T-helper 2 cell (primary cell): ENCODE data around the gene COMT.
"Not testable (repeated sequence)": the region's sequence is repeated elsewhere in the genome, so short reads cannot be mapped to it uniquely, and the experiment has no call there.

ENCODE experiments used
- DNase-seq, 5 experiments: peaks; one replicate each; pipeline versions ENCODE4 v3.0.0 to v3.0.0-alpha.2; 2012 to 2022

COMT gene

GRCh38 chr22:19929586-19930550 lies 11.7 kb upstream of the COMT start:
- DNase-seq = no peak

GRCh38 chr22:19930551-19931486 lies 10.8 kb upstream of the COMT start:
- no peak for DNase-seq

- no peak for DNase-seq
Measured at GRCh38 chr22:19931514-19931913, 10.1 kb upstream of the COMT start.

- DNase-seq = no peak
Measured at GRCh38 chr22:19932367-19933206, 9.0 kb upstream of the COMT start.

- DNase-seq = no peak
Measured at GRCh38 chr22:19933341-19934241, 8.0 kb upstream of the COMT start.

- not testable (repeated sequence) for DNase-seq
Measured at GRCh38 chr22:19935123-19935718, 6.4 kb upstream of the COMT start.

GRCh38 chr22:19936513-19936912 lies 5.1 kb upstream of the COMT start:
- no peak for DNase-seq

DNA sequence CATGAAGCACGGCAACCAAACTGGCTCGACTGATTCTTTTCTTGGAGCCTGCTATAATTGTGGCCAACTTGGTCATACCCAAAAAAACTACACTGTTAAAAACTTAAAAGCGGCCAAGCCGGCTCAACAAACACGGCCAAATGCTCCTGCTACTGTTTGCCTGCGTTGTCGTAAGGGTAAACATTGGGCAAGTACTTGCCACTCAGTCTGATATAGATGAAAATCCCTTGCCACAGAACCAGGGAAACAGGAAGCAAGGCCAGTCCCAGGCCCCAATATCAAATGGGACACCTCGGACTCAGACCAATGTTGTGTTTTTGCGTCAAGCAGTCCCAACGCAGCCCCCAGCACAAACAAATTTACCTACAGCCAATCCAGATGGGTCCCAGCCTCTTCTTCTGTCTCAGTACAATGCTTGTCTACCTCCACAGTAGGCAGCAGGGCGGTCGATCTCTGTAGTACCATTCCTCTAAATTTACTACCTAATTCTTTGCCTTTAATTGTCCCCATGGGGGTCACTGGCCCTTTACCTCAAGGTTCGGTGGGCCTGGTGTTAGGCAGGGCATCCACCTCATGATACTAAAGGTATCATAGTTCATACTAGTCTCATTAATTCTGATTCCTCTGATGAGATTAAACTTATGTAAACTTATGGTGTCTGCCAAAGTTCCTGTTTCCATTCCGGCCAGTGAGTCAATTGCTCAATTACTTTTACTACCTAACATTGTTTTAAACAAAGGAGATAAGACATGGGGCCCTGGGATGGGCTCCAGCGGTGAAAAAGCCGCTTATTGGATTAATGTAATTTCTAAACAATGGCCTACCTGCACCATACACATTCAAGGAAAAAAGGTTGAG lies 3.7 kb upstream of the COMT start:
- DNase-seq = no peak

DNA sequence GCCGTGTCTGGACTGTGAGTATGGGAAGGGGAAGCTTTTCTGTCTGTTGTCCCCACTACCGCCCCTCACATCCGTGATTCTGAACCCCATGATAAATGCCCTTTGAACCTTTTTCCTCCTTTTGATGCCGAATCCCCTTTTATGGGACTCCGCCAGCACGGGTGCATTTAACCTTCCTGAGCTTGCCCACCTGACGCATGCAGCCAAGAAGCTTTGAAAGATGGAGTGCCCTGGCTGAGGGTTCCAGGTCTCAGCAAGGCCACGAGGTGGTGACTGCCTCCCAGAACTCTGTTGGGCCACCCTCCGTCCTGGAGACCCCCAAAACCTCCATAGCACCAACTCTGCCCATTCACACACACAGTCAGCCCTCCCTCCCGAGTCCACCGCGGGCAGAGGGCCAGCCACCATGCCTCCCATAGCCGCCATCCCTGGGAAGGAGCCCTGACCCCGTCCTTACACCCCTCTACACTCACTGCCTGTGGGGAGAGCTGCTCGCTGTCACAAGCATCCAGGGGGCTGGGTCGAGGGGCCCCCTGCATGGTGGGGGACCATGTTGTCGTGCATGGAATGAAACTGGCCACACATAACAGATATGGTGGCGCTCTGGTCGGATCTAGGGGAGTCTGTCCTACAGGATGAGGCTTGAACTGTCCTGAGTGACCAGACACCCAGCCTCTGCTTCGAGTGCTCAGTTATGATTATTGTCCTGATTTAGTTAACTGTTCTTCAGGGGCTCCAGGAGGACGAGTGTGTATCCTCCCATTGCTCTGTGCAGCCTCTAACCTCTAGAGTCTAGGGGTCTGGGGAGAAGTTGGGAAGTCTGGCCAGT lies 822 bp upstream of the COMT start:
- no peak for DNase-seq

DNA sequence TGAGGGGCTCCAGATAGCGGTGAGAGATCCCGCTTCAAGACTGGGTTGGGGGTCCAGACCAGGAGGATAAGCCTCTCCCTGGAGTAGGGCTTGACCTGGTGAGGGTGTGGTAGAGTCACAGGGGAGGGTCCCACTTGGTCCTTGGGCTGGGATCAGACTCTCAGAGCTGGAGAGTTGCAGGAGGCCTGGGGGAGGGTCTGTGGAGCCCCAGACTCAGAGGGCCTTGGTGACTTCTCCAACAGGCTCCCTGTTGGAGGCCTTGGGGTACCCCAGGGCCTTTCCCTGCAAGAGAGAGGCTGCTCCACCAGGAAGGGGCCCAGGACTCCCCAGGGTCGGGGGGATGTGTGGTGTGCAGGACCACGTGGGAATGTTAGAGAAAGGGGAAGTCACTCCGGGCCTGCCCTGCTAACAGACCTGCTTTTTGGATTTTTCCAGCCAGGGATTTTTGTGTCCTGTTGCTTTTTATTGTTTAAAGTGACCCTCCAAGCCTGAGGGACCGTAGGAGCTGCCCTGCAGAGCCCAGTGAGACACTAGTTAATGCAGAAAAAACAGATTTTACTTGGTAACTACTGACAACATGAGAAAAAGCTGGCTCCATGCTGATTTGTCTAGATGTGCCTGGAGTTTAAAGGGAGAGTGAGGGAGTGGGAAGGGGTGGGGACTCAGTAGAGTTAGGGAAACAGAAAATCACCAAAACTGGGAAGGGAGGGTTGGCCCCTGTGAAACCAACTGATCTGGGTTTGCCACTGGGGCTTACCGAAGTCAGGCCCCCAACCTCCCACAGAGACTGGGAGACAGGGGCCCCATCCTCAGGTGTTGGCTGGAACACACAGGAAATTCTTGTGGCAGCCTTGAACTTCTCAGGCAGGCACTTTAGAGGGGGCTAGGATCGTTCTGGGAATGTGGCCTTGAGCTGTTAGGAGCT lies 847 bp downstream of the COMT start:
- peak in 1 of 5 experiments; percentile 46 for DNase-seq

GRCh38 chr22:19943082-19944026 lies 1.8 kb downstream of the COMT start:
- DNase-seq = no peak

DNA sequence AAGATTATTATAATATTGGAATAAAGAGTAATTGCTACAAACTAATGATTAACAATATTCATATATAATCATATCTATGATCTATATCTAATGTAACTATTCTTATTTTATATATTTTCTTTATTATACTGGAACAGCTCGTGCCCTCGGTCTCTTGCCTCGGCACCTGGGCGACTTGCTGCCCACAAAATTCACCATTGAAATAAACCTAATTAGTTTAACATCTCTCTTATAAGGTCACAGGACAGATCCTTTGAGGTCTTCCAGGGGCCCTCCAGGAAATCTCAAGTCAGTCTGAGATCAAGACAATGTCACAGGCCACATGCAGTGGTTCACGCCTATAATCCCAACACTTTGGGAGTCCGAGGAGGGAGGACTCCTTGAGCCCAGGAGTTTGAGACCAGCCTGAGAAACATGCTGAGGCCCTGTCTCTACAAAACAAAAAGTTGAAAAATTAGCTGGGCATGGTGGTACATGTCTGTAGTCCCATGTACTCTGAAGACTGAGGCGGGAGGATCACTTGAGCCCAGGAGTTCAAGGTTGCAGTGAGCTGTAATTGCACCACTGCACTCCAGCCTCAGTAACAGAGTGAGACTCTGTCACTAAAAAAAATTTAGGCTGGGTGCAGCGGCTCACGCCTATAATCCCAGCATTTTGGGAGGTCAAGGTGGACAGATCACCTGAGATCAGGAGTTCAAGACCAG lies 6.6 kb downstream of the COMT start:
- DNase-seq = no peak

DNA sequence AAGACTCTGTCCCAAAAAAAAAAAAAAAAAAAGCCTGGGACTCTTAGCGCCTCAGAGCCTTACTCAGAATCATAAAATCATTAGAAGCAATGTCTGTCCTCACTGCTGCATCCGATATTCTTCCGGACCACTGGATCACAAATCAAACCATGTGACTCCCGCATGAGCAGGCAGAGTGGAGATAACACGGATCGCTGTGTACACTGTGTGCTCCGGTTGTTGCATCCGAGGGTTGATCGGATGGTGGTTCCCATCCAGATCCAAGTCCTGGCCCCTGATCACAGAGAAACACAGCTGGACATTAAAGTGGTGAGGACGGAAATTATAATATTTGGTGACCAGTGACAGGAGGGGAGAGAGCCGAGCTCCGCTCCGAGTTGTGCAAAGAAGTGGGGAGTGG lies 9.8 kb downstream of the COMT start:
- DNase-seq = no peak

- DNase-seq = peak in 1 of 5 experiments; percentile 37
Measured at GRCh38 chr22:19955241-19956128, 13.9 kb downstream of the COMT start.

GRCh38 chr22:19957445-19957844 lies 15.9 kb downstream of the COMT start:
- DNase-seq = no peak
